ENCODE results near the gene TAF8.
A peak's percentile ranks its signal among the peaks of the same experiment; 100 is the strongest.
"Not testable (repeated sequence)": the region's sequence is repeated elsewhere in the genome, so short reads cannot be mapped to it uniquely, and the experiment has no call there.

TAF8 gene

GRCh38 chr6:42029062-42029685 lies 21.1 kb upstream of the TAF8 start:
- no peak for DNase-seq

- DNase-seq, result no peak
These were observed 20.4 kb upstream of the TAF8 start for GRCh38 chr6:42029881-42030280.

- no peak for DNase-seq
These were observed 19.5 kb upstream of the TAF8 start for GRCh38 chr6:42030585-42031506.

GRCh38 chr6:42032366-42032765 lies 18.0 kb upstream of the TAF8 start:
- DNase-seq, result no peak

GRCh38 chr6:42037669-42038068 lies 12.7 kb upstream of the TAF8 start:
- DNase-seq, result not testable (repeated sequence)

- DNase-seq, result no peak
These were observed 12.2 kb upstream of the TAF8 start for GRCh38 chr6:42038163-42038562.

- DNase-seq, result no peak
These were observed 11.4 kb upstream of the TAF8 start for GRCh38 chr6:42038811-42039408.

GRCh38 chr6:42040856-42041480 lies 9.4 kb upstream of the TAF8 start:
- DNase-seq, result no peak

- no peak for DNase-seq
These were observed 8.8 kb upstream of the TAF8 start for GRCh38 chr6:42041481-42042053.

GRCh38 chr6:42042108-42042507 lies 8.2 kb upstream of the TAF8 start:
- no peak for DNase-seq

- DNase-seq, result peak; percentile 39
These were observed 6.4 kb upstream of the TAF8 start for GRCh38 chr6:42043787-42044475.

GRCh38 chr6:42045538-42046460 lies 4.5 kb upstream of the TAF8 start:
- DNase-seq, result peak; percentile 31

GRCh38 chr6:42046464-42047212 lies 3.7 kb upstream of the TAF8 start:
- no peak for DNase-seq

- no peak for DNase-seq
These were observed 3.1 kb upstream of the TAF8 start for GRCh38 chr6:42047213-42047590.

- DNase-seq, result no peak
These were observed 2.4 kb upstream of the TAF8 start for GRCh38 chr6:42047790-42048405.

- DNase-seq, result no peak
These were observed 1.1 kb upstream of the TAF8 start for GRCh38 chr6:42049116-42049809.

- no peak for DNase-seq
These were observed 402 bp upstream of the TAF8 start for GRCh38 chr6:42049948-42050296.

- DNase-seq, result no peak
These were observed 937 bp downstream of the TAF8 start for GRCh38 chr6:42051268-42051653.

GRCh38 chr6:42053601-42054000 lies 3.3 kb downstream of the TAF8 start:
- no peak for DNase-seq

- no peak for DNase-seq
These were observed 9.4 kb downstream of the TAF8 start for GRCh38 chr6:42059743-42060142.
